Measurements from ENCODE around the gene KRT76.
"Not testable (repeated sequence)": the region's sequence is repeated elsewhere in the genome, so short reads cannot be mapped to it uniquely, and the experiment has no call there.

KRT76 gene

DNA sequence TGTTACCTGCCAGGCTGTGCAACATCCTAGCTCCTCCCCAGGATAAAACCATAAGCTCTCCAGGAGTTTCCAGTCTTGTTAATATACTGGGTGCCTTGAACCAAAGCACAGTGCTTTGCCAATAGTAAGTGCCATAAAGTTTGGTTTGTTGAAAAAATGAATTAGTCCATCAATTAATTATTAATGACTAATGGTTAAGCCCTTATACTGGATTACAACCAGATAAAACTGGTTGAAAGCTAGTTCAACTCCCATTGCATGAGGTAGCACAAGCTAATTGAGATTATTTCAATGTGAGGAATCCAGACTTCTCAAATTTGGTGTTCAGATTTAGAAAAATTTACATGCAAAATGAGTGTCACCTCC is 20.4 kb upstream of the KRT76 start:
- no peak for DNase-seq (ENCODE audit: low read depth in 2 of 2, low spot score in 1 of 2)

DNA sequence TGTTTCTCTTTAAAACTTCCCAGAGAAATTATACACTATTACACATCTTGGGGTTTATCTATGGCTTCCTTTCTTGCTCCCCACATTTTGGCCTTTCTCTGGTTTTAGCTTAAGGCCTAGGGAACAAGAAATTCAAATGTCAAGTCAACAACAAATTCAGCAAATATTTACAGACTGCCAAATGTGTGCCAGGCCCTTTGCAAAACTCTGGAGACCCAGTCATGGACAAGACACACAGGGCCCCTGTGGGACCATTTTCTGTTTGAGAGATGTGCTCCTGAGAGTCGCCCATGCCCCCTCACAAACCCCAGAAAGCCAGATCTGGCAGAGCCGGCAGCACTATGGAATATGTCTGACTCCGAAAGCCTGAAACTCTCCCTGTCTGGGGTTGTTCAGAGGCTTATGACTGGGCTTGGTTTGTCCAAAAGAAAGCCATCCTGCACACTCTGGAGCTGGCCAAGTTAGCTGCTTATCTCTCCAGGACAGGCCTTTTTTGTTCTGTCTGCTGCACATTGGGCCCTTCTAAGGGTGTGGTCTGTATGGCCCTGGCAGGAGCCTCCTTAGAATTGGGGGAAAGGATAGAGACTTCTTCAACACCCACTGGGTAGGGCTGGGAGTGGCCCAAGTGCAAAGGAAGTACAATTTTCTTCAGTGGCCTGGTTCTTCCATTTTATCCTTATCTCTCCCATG is 19.8 kb upstream of the KRT76 start:
- no peak for DNase-seq (ENCODE audit: low read depth in 2 of 2, low spot score in 1 of 2)

DNA sequence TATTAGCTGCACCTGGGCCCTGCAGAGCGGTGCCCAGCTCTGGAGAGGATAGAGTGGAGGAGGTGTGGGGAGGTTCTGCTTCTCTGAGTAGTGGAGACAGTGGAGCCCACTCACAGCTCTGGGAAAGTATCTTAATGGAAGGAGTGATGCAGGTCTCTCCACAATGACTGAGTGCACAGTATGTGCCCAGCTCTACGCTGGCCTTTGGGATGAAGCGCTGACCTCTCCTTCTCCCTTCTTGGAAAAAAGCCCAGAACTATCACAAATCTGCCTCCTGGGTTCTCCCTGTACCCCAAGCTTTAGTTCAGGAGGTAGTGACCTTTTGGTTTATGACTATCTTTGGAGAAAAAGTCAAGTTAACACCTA is 19.3 kb upstream of the KRT76 start:
- DNase-seq (ENCODE audit: low read depth in 2 of 2, low spot score in 1 of 2) = no peak

DNA sequence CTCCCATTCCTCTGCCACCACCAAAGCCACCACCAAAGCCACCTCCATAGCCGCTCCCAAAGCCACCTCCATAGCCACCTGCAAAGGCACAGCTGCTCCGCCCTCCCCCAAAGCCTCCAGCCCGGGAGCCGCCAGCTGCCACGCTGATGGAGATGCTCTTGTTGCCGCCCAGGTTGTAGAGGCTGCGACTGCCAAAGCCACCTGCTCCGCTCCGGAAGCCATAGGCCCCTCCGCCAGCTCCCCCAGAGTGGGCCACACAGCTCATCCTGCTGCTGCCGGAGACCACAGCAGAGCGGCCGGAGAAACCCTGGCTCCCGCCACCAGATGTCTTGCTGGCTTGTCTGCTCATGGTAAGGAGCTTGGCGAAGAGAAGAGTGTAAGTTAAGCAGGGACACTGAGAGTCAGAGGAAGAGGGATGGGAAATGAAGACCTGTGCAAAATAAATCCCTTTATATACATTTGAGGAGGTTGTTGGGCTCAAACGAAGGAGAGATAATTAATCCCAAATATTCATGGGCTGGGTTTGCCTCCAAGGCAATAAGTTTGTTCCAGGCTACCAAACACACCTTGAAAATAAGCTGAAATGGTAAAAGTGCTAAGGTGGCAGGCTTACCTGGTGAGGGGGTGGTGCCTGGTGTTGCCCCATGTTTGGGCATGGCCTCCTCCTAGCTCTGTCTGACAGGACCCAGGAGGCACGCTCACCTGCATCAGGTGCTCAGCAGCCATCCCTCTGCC is 18.7 kb upstream of the KRT76 start, which contains the start of gene KRT3:
Gene KRT3 (minus strand): TSS at position 424 of the 735 bp plus-strand sequence. CDS start 75 bp downstream, at position 349.
- no peak for DNase-seq (ENCODE audit: low read depth in 2 of 2, low spot score in 1 of 2)

DNA sequence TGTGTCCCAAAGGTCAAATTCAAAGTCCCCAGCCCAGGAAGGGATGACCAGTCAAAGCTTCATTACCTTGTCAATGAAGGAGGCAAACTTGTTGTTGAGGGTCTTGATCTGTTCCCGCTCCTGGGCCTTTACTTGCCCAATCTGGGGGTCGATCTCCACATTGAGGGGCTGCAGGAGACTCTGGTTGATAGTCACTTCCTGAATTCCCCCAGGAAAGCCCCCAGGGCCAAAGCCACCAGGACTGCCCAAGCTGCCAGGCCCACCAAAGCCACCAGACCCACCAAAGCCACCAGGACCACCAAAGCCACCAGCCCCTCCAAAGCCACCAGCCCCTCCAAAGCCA is 18.2 kb upstream of the KRT76 start:
- DNase-seq (ENCODE audit: low read depth in 2 of 2, low spot score in 1 of 2) = not testable (repeated sequence)

DNA sequence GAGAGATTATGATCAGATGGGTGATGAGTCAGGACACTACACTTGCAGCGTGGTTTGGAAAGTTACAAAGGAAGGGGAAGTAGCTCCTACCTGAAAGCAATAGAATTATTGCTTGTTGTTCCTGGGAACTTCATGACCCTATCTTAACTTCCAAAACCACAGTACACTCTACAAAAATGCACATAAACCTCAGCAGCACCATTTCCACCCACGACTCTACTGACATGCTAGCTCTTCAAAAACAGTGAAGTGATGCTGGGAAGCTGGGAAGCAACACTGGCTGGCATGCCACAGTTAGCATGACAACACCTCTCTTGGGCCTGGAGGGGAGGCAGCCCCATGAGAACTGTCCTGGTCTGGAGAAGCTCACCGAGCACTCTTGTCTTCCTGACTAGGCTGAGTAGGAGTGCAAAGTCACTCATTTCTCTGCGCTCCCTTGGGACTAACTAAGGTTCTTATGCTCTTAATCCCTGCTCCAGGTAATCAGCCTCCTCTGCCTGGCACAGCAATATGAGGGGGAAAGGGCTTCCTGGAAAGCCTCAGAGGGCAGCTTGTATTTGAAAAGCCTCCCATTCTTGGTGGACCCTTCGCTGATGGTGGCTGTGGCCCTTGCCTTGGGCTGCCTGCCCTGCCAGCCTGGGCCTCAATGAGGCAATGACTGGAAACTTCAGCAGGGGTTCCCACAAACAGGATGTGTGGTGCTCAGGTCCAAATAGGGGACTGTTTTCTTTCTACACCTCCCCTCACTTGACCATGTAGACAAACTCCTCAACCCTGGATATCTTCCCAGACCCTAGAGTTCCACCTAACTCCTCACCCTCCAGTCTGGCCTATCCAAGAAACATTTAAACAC is 17.6 kb upstream of the KRT76 start:
- no peak for DNase-seq (ENCODE audit: low read depth in 2 of 2, low spot score in 1 of 2)

DNA sequence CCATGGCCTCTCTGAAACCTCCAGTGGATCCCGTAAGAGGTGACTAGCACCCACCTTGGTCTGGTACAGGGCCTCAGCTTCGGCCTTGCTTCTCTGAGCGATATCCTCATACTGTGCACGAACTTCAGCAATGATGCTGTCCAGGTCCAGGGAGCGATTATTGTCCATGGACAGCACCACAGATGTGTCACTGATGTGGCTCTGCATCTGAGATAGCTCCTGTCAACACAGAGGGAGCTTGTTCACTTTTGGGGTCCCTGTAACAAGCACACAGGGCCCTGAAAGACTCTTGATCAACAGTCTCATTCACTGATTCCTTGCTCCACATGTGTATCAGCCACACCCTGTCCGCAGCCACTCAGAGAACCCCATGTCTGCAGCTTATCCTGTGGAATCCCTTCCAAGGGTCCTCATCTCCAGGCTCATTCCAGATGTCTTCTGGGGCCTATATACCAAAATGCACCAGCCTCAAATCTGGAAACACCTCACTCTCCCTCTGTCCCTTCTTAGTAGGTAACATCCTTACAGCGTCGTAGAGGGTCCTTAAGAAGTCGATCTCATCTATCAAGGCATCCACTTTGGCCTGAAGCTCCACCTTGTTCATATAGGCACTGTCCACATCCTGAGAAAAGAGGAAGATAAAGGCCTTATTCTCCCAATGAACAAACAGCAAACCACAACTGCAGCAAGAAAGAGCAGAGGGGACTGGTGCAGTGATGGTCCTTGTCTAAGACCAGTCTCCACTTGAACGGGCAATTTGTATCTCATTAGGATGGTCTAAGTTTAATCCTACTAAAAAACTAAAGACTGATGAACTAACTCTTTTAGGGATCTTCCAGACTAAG is 15.3 kb upstream of the KRT76 start:
- DNase-seq (ENCODE audit: low read depth in 2 of 2, low spot score in 1 of 2) = no peak

DNA sequence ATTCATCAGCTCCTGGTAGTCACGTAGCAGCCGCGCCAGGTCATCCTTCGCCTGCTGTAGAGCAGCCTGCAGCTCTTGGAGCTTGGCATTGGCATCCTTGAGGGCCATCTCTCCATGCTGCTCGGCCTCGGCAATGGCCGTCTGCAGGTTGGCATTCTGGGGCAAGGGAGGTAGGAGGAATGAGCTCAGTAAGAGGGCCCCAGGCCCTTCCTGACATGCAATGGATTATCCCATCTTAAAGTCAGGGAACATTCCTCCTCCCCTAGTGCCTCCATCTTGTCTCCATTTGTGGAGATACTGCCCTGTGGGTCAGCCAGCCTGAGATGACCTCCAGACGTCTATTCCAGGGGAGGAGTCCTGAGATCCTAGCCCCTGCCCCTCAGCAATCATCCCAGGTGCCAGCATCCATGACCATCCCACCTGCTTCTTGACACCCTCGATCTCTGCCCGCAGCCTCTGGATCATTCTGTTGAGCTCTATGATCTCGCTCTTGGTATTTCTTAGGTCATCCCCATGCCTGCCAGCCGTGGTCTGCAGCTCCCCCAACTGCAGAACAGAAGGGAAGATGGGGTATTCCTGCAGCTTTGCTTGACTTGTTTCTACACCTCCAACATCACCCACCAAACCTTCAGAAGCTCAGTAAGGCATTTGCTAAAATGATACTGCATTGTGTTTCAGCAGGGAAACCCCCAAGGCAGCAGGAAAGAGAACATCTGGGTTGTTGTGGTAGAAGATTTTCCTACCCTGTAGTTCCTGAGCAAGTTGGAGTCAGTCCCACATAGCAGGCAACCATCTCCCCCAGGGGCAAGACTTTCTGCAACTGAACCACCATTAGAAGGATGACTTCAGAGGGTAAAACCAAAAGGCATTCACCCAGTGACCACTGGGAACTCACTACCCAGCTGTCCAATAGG is 14.4 kb upstream of the KRT76 start:
- no peak for DNase-seq (ENCODE audit: low read depth in 2 of 2, low spot score in 1 of 2)

DNA sequence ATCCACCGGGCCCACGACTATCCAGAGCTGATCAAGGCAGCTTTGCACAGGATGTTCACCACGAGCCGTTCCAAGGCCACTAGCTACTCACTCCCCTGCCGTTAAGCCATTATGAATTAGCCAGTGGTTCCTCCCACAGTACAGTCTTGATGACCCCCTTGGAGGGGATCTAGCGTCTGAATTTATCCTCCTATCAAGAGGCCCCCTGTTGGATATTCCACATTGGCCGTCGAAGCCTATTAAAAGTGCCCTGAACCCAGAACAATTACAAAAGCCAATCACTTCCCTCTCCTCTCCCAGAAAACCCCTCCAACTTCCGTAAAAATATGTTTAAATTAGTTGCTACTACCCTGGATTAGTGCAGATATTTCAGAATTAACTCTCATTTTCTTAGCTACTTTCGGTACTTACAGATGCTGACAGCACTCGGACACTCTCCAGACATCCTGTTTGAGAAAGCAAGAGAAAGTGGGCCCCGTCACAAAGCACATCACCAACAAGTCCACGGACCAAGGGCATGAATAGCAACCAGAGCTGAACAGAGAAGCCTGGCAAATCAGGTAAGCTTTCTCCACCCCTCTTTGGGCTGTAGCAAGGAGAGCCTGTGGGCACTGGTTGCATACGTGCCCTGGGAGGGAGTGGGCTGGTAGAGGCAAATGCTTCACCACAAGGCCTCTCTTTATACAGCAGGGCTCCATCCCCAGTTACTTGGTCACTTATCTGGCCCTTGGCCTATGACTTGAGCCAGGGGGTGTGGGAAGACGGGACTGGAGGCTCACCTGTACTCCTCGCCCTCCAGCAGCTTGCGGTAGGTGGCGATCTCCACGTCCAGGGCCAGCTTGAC is 13.5 kb upstream of the KRT76 start:
- DNase-seq (ENCODE audit: low read depth in 2 of 2, low spot score in 1 of 2) = no peak

DNA sequence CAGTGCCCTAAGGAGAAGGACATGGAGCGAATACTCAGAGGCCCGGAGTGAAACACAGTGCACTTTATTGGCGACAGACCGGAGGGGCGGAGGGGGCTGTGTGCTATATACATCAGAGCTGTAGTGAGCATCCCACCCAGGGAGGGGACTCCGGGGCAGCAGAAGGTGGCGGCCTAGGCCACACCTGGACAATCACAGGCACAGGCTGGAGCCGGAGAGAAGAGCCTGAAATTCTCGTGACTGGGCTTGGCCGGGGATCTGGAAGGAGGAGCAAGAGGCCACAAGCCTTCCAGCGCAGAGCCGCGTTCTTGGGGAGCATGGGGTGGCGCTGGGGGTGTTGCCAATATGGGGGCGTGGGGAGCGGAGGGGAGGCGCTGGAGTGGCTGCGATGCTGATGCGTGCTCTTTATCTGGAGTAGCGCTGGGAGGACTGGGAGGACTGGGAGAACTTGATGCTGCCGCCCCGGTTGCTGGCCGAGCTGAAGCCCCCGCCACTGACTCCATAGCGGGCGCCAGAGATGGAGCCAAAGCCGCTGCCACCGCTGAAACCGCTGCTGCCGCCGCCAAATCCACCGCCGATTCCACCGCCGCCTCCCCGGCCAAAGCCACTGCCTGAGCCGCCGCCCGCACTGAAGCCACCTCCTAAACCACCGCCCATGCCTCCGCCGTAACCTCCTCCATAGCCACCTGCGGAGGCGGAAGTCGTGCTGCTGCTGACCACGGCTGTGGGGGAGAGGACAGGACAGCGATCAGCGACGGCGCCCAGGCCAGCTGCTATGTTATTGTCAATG is 12.7 kb upstream of the KRT76 start:
- no peak for DNase-seq (ENCODE audit: low read depth in 2 of 2, low spot score in 1 of 2)

DNA sequence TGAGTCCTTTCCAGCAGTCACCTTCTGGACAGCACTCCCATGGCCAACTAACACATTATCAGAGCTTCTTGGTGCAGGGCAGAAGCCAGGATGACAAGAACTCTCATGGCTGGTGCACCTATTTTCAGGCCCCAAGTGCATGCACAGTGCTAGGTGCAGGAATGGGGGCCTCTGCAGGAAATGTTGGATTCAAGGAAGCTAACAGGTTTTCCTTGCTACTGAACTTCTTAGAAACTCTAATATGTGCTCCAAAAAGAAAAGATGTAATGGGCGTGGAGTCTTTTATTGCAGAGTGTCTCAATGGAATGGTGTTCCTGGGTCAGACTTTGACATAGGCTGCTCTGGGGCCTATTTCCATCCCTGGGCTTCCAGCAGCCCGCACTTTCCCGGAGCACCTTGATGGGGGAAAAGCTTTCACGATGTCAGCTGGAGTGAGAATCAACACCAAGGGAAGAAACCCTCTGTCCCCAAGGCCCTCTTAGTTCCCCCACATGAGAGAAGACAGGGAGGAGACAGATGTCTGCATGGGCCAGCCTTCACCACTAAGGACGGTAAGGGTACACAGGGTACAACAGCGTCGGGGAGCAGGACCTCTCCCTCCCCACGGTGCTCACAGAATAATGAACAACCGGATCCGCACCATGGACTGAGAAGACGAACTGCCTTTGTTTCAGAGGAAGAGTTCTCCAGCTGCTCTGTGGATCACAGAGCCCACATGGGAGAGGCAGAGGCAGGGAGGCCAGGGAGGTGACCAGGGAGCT is 11.9 kb upstream of the KRT76 start:
- no peak for DNase-seq (ENCODE audit: low read depth in 2 of 2, low spot score in 1 of 2)

DNA sequence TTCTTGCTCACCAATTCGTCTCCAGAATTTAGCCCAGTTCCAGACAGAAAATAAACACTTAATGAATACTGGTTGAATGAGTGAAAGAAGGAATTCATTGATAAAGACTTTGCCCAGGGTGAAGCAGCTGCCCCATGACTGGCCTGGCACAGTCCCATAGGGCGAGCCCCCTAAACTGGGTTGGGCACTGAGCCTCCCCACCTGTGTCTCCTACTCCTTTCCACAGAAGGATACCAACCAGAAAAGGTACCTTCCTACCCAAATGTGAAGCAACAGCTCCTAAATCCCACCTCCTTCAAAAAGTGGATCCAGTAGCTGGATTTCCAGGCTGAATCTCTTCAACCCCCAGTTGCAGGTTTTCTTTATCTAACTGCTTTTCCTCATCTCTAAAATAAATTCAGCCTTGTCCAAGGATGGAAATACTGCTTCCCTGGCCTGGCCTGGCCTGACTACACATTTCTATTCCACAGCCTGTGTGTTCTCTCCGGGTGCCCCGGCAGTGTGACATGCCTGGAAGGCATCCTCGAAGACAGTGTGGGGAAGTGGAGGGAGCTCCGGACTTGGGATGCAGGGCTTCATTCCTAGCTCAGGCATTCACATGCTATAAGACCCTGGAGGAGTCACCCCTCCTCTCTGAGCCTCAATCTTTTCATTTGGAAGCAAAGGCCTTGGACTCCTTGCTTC is 11.2 kb upstream of the KRT76 start:
- no peak for DNase-seq (ENCODE audit: low read depth in 2 of 2, low spot score in 1 of 2)

DNA sequence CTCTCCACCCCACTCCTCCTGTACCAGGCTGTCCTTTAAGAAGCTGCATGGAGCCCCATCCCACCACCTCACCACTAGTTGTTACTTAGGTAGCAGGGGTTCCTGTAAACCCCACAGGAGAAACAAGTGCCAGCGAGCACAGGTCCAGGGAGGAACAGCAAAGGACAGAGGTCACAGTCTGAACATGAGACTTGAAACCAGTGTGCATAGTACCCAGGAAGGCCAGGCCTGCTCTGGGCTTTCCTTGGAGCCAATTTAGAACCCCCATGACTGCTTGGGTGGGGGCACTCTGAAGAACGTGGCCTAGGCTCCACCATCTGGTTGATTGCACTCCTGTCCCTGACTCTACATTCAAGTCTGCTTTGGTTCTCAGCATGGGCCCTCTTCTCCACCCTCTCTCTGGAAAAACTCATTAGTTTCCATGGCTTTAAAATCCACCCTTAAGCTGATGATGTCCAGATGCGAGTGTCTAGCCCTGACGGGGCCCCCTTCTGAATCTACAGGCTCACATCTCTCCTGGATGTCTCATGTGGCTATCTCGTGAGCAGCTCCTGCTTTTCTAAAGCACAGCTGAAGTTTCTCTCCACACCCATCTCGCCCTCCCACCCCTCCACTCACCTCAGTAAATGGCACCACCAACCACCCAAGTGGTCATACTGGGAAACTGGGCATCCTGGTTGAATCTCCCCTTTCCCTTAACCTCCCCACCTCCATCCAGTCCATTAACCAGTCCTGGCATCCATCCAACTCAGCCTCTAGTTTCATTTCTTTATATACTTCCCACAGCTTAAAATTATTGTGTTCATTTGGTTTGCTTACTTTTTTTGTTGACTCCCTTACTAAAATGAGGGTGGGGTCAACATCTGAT is 10.4 kb upstream of the KRT76 start:
- no peak for DNase-seq (ENCODE audit: low read depth in 2 of 2, low spot score in 1 of 2)

DNA sequence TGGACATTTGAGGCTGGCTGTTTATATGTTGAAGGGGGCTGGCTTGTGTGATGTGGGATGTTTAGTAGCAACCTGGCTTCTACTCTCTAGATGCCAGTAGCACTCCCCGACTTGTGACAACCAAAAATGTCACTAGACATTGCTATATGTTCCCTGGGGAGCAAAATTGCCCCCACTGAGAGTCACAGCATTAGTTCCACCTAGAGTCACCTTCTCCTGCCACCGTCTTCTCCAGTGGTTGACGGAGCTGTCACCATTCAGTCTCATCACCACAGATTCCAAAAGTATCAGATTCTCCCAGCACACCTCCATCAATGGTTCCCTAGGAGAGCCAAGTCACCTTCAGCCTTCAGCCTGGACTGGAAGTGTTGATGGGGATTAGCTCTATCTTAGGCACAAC is 7.8 kb upstream of the KRT76 start:
- DNase-seq (ENCODE audit: low read depth in 2 of 2, low spot score in 1 of 2) = no peak

DNA sequence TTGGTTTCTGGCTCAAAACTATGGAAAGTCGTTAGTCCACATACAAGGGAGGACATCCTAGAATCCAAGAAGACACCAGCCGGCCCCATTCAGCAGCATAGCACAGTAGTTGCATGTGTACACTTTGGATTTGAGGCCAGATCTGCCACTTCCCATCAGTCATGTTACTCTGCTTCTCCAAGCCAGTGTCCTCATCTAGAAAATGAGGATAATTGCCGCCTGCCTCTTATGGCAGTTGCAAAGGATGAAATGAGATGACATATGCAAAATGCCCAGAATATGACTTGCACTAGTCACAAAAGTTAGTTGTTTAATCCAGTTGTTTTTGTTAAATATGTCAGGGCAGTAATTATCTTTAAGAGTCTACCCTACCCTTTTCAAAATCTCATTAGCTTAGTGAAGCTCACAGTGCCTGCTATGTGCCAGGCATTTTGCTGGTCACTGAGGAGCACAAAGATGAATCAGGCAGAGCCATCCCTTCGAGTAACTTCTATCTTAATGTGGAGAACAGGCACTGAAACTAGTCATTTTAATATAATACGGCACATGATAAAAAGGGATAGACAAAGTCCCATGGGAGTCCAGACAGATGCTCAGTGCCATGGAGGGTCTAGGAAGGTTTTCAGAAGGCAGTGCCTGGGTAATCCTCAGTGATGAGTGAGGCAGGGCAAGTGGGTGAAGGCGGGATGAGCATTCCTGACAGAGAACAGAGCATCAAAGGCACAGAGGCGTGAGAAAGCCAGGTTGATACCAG is 6.6 kb upstream of the KRT76 start:
- no peak for DNase-seq (ENCODE audit: low read depth in 2 of 2, low spot score in 1 of 2)

All from stimulated activated CD8-positive, alpha-beta memory T cell treated with anti-CD3 and anti-CD28 coated beads, Interleukin-4, amount 100 ng/mL, for 4 hours (primary cell).